ENCODE results near the gene GREM1. TPM values are rescaled to one million over a fixed set of nuclear protein-coding genes. Genes with fewer than 3 reads are reported as not detected.

Gene GREM1
- total and polyA plus RNA-seq, 2 of the 8 experiments (the other 6 are each of a cell fraction or from before 2014, with no cell fraction given) = 0.12 to 1.1 TPM

- H3K27me3 ChIP-seq (replicated peaks in 1 of 4; ENCODE audit: control insufficient read depth in 3 of 4, extremely low read depth in 1 of 4, insufficient read depth in 3 of 4, low read length in 3 of 4) = no peaks in the 10 kb centered on the region
- no peak overlapping the region for H3K56ac ChIP-seq (replicated peaks; ENCODE audit: insufficient read length, low read depth, low read length)
- no peak overlapping the region for H4K8ac ChIP-seq (ENCODE audit: extremely low read depth, insufficient read depth, low read length)
- H2AK5ac ChIP-seq (ENCODE audit: low read depth, low read length) = no peak overlapping the region
- no peak overlapping the region for H3K23ac ChIP-seq (ENCODE audit: insufficient read length)
- H2BK12ac ChIP-seq (ENCODE audit: low read depth, low read length) = no peak overlapping the region
- no peak overlapping the region for H3K9ac ChIP-seq (replicated peaks in 1 of 4; ENCODE audit: extremely low read depth in 1 of 4, low read depth in 3 of 4, low read length in 3 of 4)
- H4K20me1 ChIP-seq (replicated peaks in 1 of 2; ENCODE audit: control insufficient read depth in 1 of 2, insufficient read depth in 2 of 2, low read length in 2 of 2) = no peaks in the 10 kb centered on the region
- no peak overlapping the region for H3K27ac ChIP-seq (ENCODE audit: low read depth, low read length)
- no peaks in the 10 kb centered on the region for H3K36me3 ChIP-seq (ENCODE audit: control insufficient read depth in 2 of 4, insufficient read depth in 4 of 4, low read length in 3 of 4)
- no peak overlapping the region for H3K4me3 ChIP-seq (ENCODE audit: extremely low read depth in 1 of 4, insufficient read depth in 2 of 4, low read depth in 3 of 4, low read length in 4 of 4)
- DNase-seq (ENCODE audit: low read depth in 1 of 2, low spot score in 2 of 2) (no peak), FAIRE-seq (no peak)
- TF ChIP-seq JUN (IDR thresholded peaks at IDR 0.05; ENCODE audit: low read depth, low read length) = no peak
- no peak for TF ChIP-seq ASH2L (IDR thresholded peaks at IDR 0.05; ENCODE audit: low read length)
- no peak for TF ChIP-seq SRF (IDR thresholded peaks at IDR 0.05; ENCODE audit: low read depth, low read length)
- no peak for TF ChIP-seq SP4 (IDR thresholded peaks at IDR 0.05; ENCODE audit: low read length)
- no peak for TF ChIP-seq ZNF274 (IDR thresholded peaks at IDR 0.05; ENCODE audit: borderline replicate concordance, extremely low read depth, low read length)
- no peak for TF ChIP-seq SP1 (IDR thresholded peaks at IDR 0.05; ENCODE audit: low read depth, low read length)
- TF ChIP-seq MAX (IDR thresholded peaks at IDR 0.05) = no peak
- TF ChIP-seq EP300 (IDR thresholded peaks at IDR 0.05; ENCODE audit: borderline replicate concordance in 1 of 2, low read depth in 2 of 2, low read length in 2 of 2) = no peak
- H3K79me2 ChIP-seq (ENCODE audit: control insufficient read depth in 1 of 2, insufficient read depth in 2 of 2, low read length in 2 of 2) = no peaks in the 10 kb centered on the region
- no peak overlapping the region for H3K4ac ChIP-seq (replicated peaks; ENCODE audit: insufficient read length, low read depth, low read length)
- H3K9me3 ChIP-seq (ENCODE audit: insufficient read depth in 2 of 2, low read depth in 1 of 2, low read length in 1 of 2) = no peaks in the 10 kb centered on the region
- no peak overlapping the region for H3K18ac ChIP-seq (ENCODE audit: extremely low read depth, low read length)
- H3K23me2 ChIP-seq (ENCODE audit: low read depth, low read length) = no peaks in the 10 kb centered on the region
- no peak overlapping the region for H4K5ac ChIP-seq (ENCODE audit: insufficient read length, low read depth, low read length)
- no peak overlapping the region for H2BK20ac ChIP-seq (ENCODE audit: low read length)
- H3K79me1 ChIP-seq (ENCODE audit: low read depth, low read length) = no peaks in the 10 kb centered on the region
- ChIA-PET POLR2A (ENCODE audit: partially characterized antibody) (no interaction called here), CTCF (ENCODE audit: partially characterized antibody) (interaction anchor here (2.1 kb wide), 1 partner anchor 9 kb away, joined by 6 read pairs; no protein-coding TSS in a partner anchor)
- no peaks in the 10 kb centered on the region for H3K4me1 ChIP-seq (replicated peaks in 1 of 4; ENCODE audit: control insufficient read depth in 3 of 4, insufficient read depth in 4 of 4, low read length in 3 of 4)
- no peak overlapping the region for H3K4me2 ChIP-seq (ENCODE audit: insufficient read depth in 1 of 2, low read depth in 2 of 2, low read length in 2 of 2)
- H3K14ac ChIP-seq (ENCODE audit: insufficient read length) = no peak overlapping the region
- H4K91ac ChIP-seq (replicated peaks; ENCODE audit: insufficient read length, low read length) = no peak overlapping the region
- no peak overlapping the region for H2AFZ ChIP-seq (ENCODE audit: low read length)
- H2BK15ac ChIP-seq (ENCODE audit: low read length) = no peak overlapping the region
- H2BK5ac ChIP-seq (ENCODE audit: low read depth, low read length) = no peak overlapping the region
- WGBS, 2 experiments (ENCODE audit: extremely low coverage in 1 of 2, insufficient coverage in 1 of 2, insufficient read length in 1 of 2, insufficient replicate concordance in 2 of 2, low coverage in 1 of 2, low lambda C conversion rate in 2 of 2, missing lambda C conversion rate in 1 of 2) = 85% methylated on average over 2 of the region's 2 CpGs; no CpG with 5 or more reads in 1 of the 2 experiments
- H2BK120ac ChIP-seq (replicated peaks; ENCODE audit: low read depth, low read length) = no peak overlapping the region
Measured at GRCh38 chr15:32692286-32692685, 25.5 kb upstream of the GREM1 start.

All from H1 (cell line).